HFF-Myc (cell line): Measurements from ENCODE around the gene INPP5J.
A peak's percentile ranks its signal among the peaks of the same experiment; 100 is the strongest.

Source experiments
- DNase-seq: peaks from one replicate; pipeline ENCODE4 v3.0.0-alpha.2; 2011; ENCODE audit warnings: low read depth; ENCODE audit errors: extremely low read depth
- H3K4me3 ChIP-seq: replicated peaks from 2 replicates; pipeline ENCODE4 v1.5.1; 2011; ENCODE audit warnings: low read depth, mild to moderate bottlenecking, control low read depth, low read length
- CTCF ChIP-seq: IDR thresholded peaks from 2 replicates; pipeline ENCODE4 v1.5.1; 2012; ENCODE audit warnings: mild to moderate bottlenecking, low read depth, low read length, control low read depth; ENCODE audit errors: missing control alignments

INPP5J gene

DNA sequence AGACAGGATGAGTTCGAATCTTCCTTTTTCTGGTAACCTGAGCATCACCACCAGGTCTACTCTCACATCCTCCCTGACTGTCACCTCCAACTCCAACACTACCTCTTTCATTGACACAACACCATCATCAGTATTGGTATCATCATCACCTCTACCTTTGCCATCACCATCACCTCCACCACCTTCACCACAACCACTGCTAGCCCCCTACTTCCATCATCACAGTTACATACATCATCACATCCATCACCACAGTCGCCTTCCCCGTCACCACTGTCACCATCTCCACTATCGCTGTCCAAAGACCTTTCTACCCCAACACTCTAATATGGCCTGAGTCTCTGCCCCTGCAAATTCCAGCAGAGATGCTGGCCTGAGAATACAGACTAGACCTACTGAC is 1.4 kb upstream of the INPP5J start:
- H3K4me3 ChIP-seq = no peak overlapping the region
- no peak for TF ChIP-seq CTCF
- DNase-seq = no peak

GRCh38 chr22:31122196-31122531 is 602 bp upstream of the INPP5J start:
- no peak for DNase-seq
- TF ChIP-seq CTCF = no peak
- no peak overlapping the region for H3K4me3 ChIP-seq

GRCh38 chr22:31123292-31123602 is 481 bp downstream of the INPP5J start:
- DNase-seq = no peak
- peak overlapping the region; percentile 46 for H3K4me3 ChIP-seq
- no peak for TF ChIP-seq CTCF

GRCh38 chr22:31124290-31124689 is 1.5 kb downstream of the INPP5J start:
- TF ChIP-seq CTCF = no peak
- DNase-seq = no peak
- H3K4me3 ChIP-seq = no peak overlapping the region

- no peak overlapping the region for H3K4me3 ChIP-seq
- TF ChIP-seq CTCF = no peak
- DNase-seq = no peak
Observed at GRCh38 chr22:31124811-31125465, 2.2 kb downstream of the INPP5J start.

DNA sequence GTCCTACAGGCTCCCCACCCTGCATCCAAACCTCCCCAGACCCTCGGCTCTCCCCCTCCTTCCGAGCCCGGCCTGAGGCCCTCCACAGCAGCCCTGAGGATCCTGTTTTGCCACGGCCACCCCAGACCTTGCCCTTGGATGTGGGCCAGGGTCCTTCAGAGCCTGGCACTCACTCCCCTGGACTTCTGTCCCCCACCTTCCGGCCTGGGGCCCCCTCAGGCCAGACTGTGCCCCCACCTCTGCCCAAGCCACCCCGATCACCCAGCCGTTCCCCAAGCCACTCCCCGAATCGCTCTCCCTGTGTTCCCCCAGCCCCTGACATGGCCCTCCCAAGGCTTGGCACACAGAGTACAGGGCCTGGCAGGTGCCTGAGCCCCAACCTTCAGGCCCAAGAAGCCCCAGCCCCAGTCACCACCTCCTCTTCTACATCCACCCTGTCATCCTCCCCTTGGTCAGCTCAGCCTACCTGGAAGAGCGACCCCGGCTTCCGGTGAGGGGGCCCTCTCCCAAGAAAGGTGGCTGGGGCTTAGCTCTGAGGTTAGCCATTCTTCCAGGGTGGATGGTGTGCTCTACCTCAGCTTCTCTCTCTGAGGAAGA is 2.9 kb downstream of the INPP5J start:
- no peak for DNase-seq
- no peak overlapping the region for H3K4me3 ChIP-seq
- TF ChIP-seq CTCF = no peak
